Skeletal muscle tissue (tissue), 1 donor: ENCODE measurements around the gene RHBDL1. TPM values are rescaled to one million over a fixed set of nuclear protein-coding genes. Genes with fewer than 3 reads are reported as not detected.

Source experiments
- total RNA-seq: library from RNA; depleted of rRNA; stranded (reverse); fragments of >200 nt; gene quantifications from one replicate; pipeline ENCODE4 v1.2.3, GENCODE V29; 2014

RHBDL1 gene
- total RNA-seq, 1 donor from 2014 or later: under 0.01 TPM

Other genes with a start within 250 kb of the RHBDL1 start
- gene CAPN15, start 148.0 kb upstream of the RHBDL1 start, total RNA-seq: 9.9 TPM
- gene PRR35, start 115.3 kb upstream of the RHBDL1 start, total RNA-seq: not detected
- 1.6 TPM for gene NHLRC4, start 108.7 kb upstream of the RHBDL1 start, total RNA-seq
- gene PIGQ, start 105.7 kb upstream of the RHBDL1 start, total RNA-seq: 11.0 TPM
- 5.7 TPM for gene RAB40C, start 85.6 kb upstream of the RHBDL1 start, total RNA-seq
- gene WFIKKN1, start 44.7 kb upstream of the RHBDL1 start, total RNA-seq: 0.52 TPM
- gene METTL26, start 39.4 kb upstream of the RHBDL1 start, total RNA-seq: 32.4 TPM
- 20.4 TPM for gene MCRIP2, start 33.8 kb upstream of the RHBDL1 start, total RNA-seq
- gene WDR90, start 26.3 kb upstream of the RHBDL1 start, total RNA-seq: 6.3 TPM
- gene RHOT2, start 7.5 kb upstream of the RHBDL1 start, total RNA-seq: 14.1 TPM
- 87.7 TPM for gene STUB1, start 4.7 kb downstream of the RHBDL1 start, total RNA-seq
- 13.0 TPM for gene JMJD8, start 8.7 kb downstream of the RHBDL1 start, total RNA-seq
- gene WDR24, start 14.7 kb downstream of the RHBDL1 start, total RNA-seq: 2.1 TPM
- gene FBXL16, start 30.1 kb downstream of the RHBDL1 start, total RNA-seq: not detected
- 18.3 TPM for gene METRN, start 39.4 kb downstream of the RHBDL1 start, total RNA-seq
- 12.0 TPM for gene ANTKMT, start 45.5 kb downstream of the RHBDL1 start, total RNA-seq
- gene CCDC78, start 50.8 kb downstream of the RHBDL1 start, total RNA-seq: not detected
- 1.0 TPM for gene HAGHL, start 51.4 kb downstream of the RHBDL1 start, total RNA-seq
- 43.3 TPM for gene CIAO3, start 65.3 kb downstream of the RHBDL1 start, total RNA-seq
- gene MSLN, start 85.1 kb downstream of the RHBDL1 start, total RNA-seq: 1.0 TPM
- gene RPUSD1, start 112.7 kb downstream of the RHBDL1 start, total RNA-seq: 8.9 TPM
- gene CHTF18, start 112.9 kb downstream of the RHBDL1 start, total RNA-seq: 4.2 TPM
- gene GNG13, start 125.1 kb downstream of the RHBDL1 start, total RNA-seq: not detected